Inferior parietal cortex (tissue), 1 donor: ENCODE data around the gene DSC2.

Source experiments
- DNase-seq: peaks from one replicate; pipeline ENCODE4 v3.0.0-alpha.2; 2016; ENCODE audit errors: extremely low spot score

The DSC2 gene

GRCh38 chr18:31098878-31099277 is 3.3 kb downstream of the DSC2 start:
- DNase-seq: no peak

DNA sequence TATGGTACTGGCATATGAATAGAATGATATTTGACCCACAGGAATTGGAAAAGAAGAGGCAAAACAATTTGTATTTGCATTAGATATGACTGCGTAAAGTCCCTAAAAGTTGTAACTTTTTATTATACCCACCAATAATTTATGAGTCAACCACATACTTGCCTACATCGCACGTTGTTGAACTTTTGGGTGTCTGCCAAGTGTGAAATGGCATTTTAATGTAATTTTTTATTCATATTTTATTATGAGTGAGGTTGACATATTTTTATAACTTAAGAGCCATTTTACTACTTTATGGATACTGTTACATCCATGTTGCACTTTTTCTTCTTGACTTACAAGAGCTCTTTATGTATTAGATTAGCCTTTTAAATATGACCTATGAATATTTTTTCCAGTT is 4.6 kb downstream of the DSC2 start:
- no peak for DNase-seq

GRCh38 chr18:31093880-31094279 is 8.3 kb downstream of the DSC2 start:
- DNase-seq: no peak

GRCh38 chr18:31093294-31093693 is 8.9 kb downstream of the DSC2 start:
- DNase-seq: no peak

- no peak for DNase-seq
Observed at GRCh38 chr18:31091350-31091749, 10.9 kb downstream of the DSC2 start.

DNA sequence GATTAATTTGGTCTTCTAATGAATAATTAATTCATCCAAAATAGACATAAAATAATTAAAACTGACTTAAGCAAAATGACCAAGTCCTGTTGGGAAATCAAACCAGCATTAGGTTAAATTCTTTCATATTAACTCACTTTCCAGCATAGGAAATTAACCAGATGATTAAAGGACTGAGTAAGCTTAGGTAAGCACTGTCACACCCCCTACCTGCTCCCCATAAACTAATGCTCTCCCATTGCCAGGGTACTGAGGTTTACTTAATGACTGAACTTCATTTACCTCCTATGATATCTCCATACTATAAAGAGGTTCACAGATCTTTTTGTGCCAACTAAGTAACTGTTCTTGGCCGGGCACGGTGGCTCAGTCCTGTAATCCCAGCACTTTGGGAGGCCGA is 13.7 kb downstream of the DSC2 start:
- no peak for DNase-seq

- no peak for DNase-seq
Observed at GRCh38 chr18:31079973-31080372, 22.2 kb downstream of the DSC2 start.

- no peak for DNase-seq
Observed at GRCh38 chr18:31077878-31078277, 24.3 kb downstream of the DSC2 start.

DNA sequence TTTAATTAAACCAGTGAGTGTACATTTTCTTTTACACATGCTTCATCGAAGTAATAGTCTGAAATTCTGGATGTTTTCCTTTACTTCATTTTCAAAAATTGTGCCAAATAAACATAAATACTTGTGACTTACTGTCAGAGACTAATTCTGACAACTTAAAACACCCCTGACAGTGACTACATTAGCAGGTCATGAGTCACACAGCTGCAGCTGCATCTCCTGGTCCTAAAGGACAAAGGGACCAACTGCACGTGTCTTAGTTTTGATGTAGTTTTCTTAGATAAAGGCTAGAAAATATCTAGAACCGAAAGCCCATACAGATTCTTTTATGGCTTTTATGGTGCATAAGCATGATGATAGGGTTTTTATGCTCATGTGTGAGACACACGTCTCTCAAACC is 30.0 kb downstream of the DSC2 start:
- DNase-seq: no peak

- no peak for DNase-seq
Observed at GRCh38 chr18:31070206-31070605, 32.0 kb downstream of the DSC2 start.

- no peak for DNase-seq
Observed at GRCh38 chr18:31066266-31066665, 36.0 kb downstream of the DSC2 start.

GRCh38 chr18:31065036-31065773 is 37.0 kb downstream of the DSC2 start:
- no peak for DNase-seq

GRCh38 chr18:31064130-31064529 is 38.1 kb downstream of the DSC2 start:
- DNase-seq: no peak

- no peak for DNase-seq
Observed at GRCh38 chr18:31061945-31062344, 40.3 kb downstream of the DSC2 start.

DNA sequence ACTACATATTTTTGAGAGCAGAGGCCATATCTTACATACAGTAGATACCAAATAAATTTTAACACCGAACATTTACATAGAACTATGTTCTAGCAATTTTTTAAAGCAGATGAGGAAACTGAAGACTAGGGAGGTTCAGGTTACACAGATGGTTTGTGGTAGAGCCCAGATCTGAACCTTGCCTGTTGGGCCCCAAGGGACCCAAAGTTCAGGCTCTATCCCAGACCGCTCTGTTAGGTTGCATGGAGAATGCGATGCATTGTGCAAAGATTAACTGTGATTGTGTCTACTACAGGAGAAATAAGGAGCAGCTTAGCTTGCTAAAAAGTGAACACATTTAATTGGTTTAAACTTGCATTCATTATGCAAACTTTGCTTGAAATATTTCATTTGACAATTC is 43.3 kb downstream of the DSC2 start:
- no peak for DNase-seq

GRCh38 chr18:31057917-31058316 is 44.3 kb downstream of the DSC2 start:
- DNase-seq: no peak

DNA sequence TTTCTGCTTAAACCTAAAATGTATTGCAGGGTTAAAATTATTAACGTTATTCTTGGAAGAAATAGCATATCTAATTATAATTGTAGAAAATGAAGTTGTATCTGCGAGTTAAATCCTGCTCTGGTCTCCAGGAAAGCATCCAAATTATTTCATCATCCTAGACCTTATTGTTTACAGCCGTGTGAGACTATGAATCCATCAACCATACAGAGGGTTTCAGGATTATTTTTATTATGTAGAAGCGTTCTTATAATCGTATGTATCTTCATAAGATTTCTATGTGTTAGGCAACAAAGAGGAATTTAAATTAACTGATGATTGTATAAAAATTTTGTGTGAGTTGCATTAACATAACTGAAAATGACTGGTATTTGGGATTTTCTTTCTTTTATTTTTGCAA is 45.2 kb downstream of the DSC2 start:
- no peak for DNase-seq

GRCh38 chr18:31056296-31056695 is 45.9 kb downstream of the DSC2 start:
- DNase-seq: no peak

- no peak for DNase-seq
Observed at GRCh38 chr18:31050635-31051034, 51.6 kb downstream of the DSC2 start.

DNA sequence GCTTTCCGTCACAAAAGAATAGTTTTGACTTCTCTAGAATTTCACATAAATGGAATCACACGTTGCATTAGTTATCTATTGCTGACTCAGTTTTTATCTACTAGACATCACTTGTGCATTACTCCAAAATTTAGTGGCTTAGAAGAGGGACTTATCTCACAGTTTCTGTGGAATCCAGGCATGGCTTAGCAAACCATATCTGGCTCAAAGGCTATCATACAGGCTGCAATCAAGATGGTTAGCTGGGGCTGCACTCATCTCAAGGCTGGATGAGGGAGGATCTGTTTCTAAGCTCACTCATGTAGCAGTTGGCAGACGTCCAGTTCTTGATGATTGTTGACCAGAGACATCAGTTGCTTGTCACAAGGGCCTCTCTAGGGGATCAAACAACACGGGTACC is 53.0 kb downstream of the DSC2 start:
- DNase-seq: peak; percentile 38

- DNase-seq: no peak
Observed at GRCh38 chr18:31048216-31048615, 54.0 kb downstream of the DSC2 start.

- DNase-seq: no peak
Observed at GRCh38 chr18:31046916-31047315, 55.3 kb downstream of the DSC2 start.

- DNase-seq: no peak
Observed at GRCh38 chr18:31045599-31045998, 56.6 kb downstream of the DSC2 start.

DNA sequence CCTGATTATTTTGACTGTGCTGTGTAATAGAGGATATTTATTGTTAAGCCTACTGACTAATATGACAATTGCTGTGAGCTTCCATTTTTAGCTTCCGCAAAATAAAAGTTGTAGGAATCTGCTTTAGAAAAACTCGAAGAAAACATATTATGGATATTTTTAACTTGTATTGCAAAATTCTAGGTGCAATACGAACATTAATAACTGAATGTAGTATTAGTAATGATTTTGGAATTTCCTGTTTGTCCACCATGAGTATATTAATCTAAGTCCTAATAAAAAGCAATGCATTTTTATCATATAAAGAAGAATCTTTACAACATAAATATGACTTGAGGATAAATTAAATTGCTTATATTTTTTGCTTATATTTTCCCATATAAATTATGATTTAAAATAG is 57.3 kb downstream of the DSC2 start:
- no peak for DNase-seq
